ENCODE data around the gene C6orf132.
A peak's percentile ranks its signal among the peaks of the same experiment; 100 is the strongest.
"Not testable (repeated sequence)": the region's sequence is repeated elsewhere in the genome, so short reads cannot be mapped to it uniquely, and the experiment has no call there.

The C6orf132 gene

GRCh38 chr6:42142118-42142835 lies at the start of gene C6orf132:
Gene C6orf132 (minus strand): TSS chr6:42142620. CDS start chr6:42142444, 176 bp downstream.
- DNase-seq: no peak

GRCh38 chr6:42190554-42191183 lies 48.2 kb upstream of the C6orf132 start:
- no peak for DNase-seq

GRCh38 chr6:42188406-42188805 lies 46.0 kb upstream of the C6orf132 start:
- DNase-seq: no peak

- DNase-seq: no peak
Measured at GRCh38 chr6:42185597-42185996, 43.2 kb upstream of the C6orf132 start.

- DNase-seq: no peak
Measured at GRCh38 chr6:42184475-42184874, 42.1 kb upstream of the C6orf132 start.

- DNase-seq: no peak
Measured at GRCh38 chr6:42182101-42182500, 39.7 kb upstream of the C6orf132 start.

- no peak for DNase-seq
Measured at GRCh38 chr6:42179945-42180313, 37.5 kb upstream of the C6orf132 start.

- no peak for DNase-seq
Measured at GRCh38 chr6:42179261-42179944, 37.0 kb upstream of the C6orf132 start.

GRCh38 chr6:42177514-42178364 lies 35.3 kb upstream of the C6orf132 start:
- no peak for DNase-seq

- DNase-seq: no peak
Measured at GRCh38 chr6:42176981-42177380, 34.6 kb upstream of the C6orf132 start.

GRCh38 chr6:42175860-42176259 lies 33.4 kb upstream of the C6orf132 start:
- no peak for DNase-seq

- DNase-seq: no peak
Measured at GRCh38 chr6:42173101-42173500, 30.7 kb upstream of the C6orf132 start, which contains the start of gene GUCA1A. Gene GUCA1A (plus strand): TSS chr6:42173364. CDS start chr6:42173614, 250 bp downstream.

- no peak for DNase-seq
Measured at GRCh38 chr6:42171813-42172581, 29.6 kb upstream of the C6orf132 start.

- not testable (repeated sequence) for DNase-seq
Measured at GRCh38 chr6:42169780-42170179, 27.4 kb upstream of the C6orf132 start.

GRCh38 chr6:42168650-42169049 lies 26.2 kb upstream of the C6orf132 start:
- no peak for DNase-seq

- DNase-seq: peak; percentile 75 to 78
Measured at GRCh38 chr6:42166444-42167141, 24.2 kb upstream of the C6orf132 start.

- DNase-seq: no peak
Measured at GRCh38 chr6:42165016-42165415, 22.6 kb upstream of the C6orf132 start.

GRCh38 chr6:42163981-42164380 lies 21.6 kb upstream of the C6orf132 start:
- no peak for DNase-seq

- no peak for DNase-seq
Measured at GRCh38 chr6:42162812-42163211, 20.4 kb upstream of the C6orf132 start.

- DNase-seq: no peak
Measured at GRCh38 chr6:42162384-42162783, 20.0 kb upstream of the C6orf132 start.

- no peak for DNase-seq
Measured at GRCh38 chr6:42159431-42160024, 17.1 kb upstream of the C6orf132 start.
